PFSK-1 (cell line): ENCODE results near the gene PURB.

Experiments
- FOXP2 ChIP-seq: optimal IDR thresholded peaks from 2 replicates; pipeline ENCODE3; 2011; ENCODE audit warnings: borderline replicate concordance, control low read depth, inconsistent platforms; ENCODE audit not compliant: insufficient read depth; ENCODE audit errors: extremely low read length, extremely low read depth
- POLR2AphosphoS5 ChIP-seq: IDR thresholded peaks from 2 replicates; pipeline ENCODE4 v1.6.1; 2012; ENCODE audit warnings: low read depth, mild to moderate bottlenecking, control low read depth, low read length, moderate library complexity
- SIN3A ChIP-seq: IDR thresholded peaks from 2 replicates; pipeline ENCODE4 v1.6.1; 2012; ENCODE audit warnings: mild to moderate bottlenecking, low read length, moderate library complexity, borderline replicate concordance; ENCODE audit not compliant: insufficient read depth
- TAF1 ChIP-seq: IDR thresholded peaks from 2 replicates; pipeline ENCODE4 v1.6.1; 2012; ENCODE audit warnings: low read length, control low read depth, borderline replicate concordance; ENCODE audit not compliant: insufficient read depth
- TF ChIP-seq, protein P1 (sequence below), 2 experiments: IDR thresholded peaks; 2 replicates each; pipeline versions ENCODE4 v1.6.1 to v1.8.0; 2011 to 2012; ENCODE audit warnings: low read depth in 2 of 2, low read length in 2 of 2, control low read depth in 1 of 2, inconsistent platforms in 1 of 2, mild to moderate bottlenecking in 1 of 2, moderate library complexity in 1 of 2; ENCODE audit not compliant: insufficient read depth in 1 of 2

DNA sequence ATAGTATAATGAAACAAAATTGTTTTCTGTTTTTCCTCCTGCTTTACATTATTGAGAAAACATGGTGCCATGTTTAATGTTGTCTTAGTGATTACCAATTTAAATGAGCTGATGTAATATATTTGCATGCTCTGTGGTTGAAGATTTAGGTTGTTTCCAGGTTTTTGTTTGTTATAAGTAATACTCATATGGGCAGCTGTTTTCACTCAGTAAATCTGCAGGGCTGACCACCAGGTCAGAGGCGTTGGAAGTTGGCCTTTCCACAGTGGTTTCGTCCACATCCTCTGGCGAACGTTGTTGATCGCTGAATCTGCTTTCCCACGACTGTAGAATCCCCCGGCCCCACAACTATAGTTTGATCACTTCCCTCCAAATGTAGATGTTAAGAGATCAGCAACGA, 21.6 kb upstream of the PURB start:
- no peak for TF ChIP-seq SIN3A
- no peak for TF ChIP-seq POLR2AphosphoS5
- TF ChIP-seq TAF1: no peak
- TF ChIP-seq FOXP2: no peak
- TF ChIP-seq, protein P1, sequence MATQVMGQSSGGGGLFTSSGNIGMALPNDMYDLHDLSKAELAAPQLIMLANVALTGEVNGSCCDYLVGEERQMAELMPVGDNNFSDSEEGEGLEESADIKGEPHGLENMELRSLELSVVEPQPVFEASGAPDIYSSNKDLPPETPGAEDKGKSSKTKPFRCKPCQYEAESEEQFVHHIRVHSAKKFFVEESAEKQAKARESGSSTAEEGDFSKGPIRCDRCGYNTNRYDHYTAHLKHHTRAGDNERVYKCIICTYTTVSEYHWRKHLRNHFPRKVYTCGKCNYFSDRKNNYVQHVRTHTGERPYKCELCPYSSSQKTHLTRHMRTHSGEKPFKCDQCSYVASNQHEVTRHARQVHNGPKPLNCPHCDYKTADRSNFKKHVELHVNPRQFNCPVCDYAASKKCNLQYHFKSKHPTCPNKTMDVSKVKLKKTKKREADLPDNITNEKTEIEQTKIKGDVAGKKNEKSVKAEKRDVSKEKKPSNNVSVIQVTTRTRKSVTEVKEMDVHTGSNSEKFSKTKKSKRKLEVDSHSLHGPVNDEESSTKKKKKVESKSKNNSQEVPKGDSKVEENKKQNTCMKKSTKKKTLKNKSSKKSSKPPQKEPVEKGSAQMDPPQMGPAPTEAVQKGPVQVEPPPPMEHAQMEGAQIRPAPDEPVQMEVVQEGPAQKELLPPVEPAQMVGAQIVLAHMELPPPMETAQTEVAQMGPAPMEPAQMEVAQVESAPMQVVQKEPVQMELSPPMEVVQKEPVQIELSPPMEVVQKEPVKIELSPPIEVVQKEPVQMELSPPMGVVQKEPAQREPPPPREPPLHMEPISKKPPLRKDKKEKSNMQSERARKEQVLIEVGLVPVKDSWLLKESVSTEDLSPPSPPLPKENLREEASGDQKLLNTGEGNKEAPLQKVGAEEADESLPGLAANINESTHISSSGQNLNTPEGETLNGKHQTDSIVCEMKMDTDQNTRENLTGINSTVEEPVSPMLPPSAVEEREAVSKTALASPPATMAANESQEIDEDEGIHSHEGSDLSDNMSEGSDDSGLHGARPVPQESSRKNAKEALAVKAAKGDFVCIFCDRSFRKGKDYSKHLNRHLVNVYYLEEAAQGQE (IDR thresholded peaks at IDR 0.05; ENCODE audit: insufficient read depth in 1 of 2, low read depth in 2 of 2, low read length in 2 of 2): no peak
